SK-N-SH (cell line): Measurements from ENCODE around the gene NSUN7. TPM values are rescaled to one million over a fixed set of nuclear protein-coding genes. Genes with fewer than 3 reads are reported as not detected.
A peak's percentile ranks its signal among the peaks of the same experiment; 100 is the strongest.

Experiments used
- CTCF ChIA-PET: fragments of 300-600, 350-600 bp; formaldehyde crosslinking; extraction: SDS; loops from one replicate; lab custom pipeline; 2021; lab: Yijun Ruan, JAX
- POLR2A ChIA-PET: fragments of 350-600 bp; sonication (Branson Sonifier 250); formaldehyde crosslinking; extraction: SDS; loops from one replicate; lab custom pipeline; 2020; ENCODE audit warnings: antibody characterized with exemption, inconsistent platforms; lab: Yijun Ruan, JAX
- DNase-seq: peaks from one replicate; pipeline ENCODE4 v3.0.0; 2012
- H2AFZ ChIP-seq: fragments of 200-600 bp; sonication (generic); 2 replicates; pipeline ENCODE4 v1.8.1; 2016; ENCODE audit warnings: antibody characterized with exemption, mild to moderate bottlenecking, low read depth
- H3F3A ChIP-seq: fragments of 200-600 bp; sonication (generic); replicated peaks from 2 replicates; pipeline ENCODE3; 2016; ENCODE audit warnings: antibody characterized with exemption, mild to moderate bottlenecking; ENCODE audit not compliant: insufficient read depth
- H3K27ac ChIP-seq, 2 experiments: fragments of 200-500 bp in 1 of 2; fragments of 200-600 bp in 1 of 2; sonication (Bioruptor generic) in 1 of 2; sonication (generic), shearing (Covaris generic) in 1 of 2; 2 replicates each; pipeline versions ENCODE4 v1.5.1 to v1.6.1; 2014 to 2016; ENCODE audit warnings: low read depth in 2 of 2, inconsistent platforms in 1 of 2, low read length in 1 of 2, mild to moderate bottlenecking in 1 of 2, mixed read lengths in 1 of 2
- H3K27me3 ChIP-seq: fragments of 200-600 bp; sonication (generic), shearing (Covaris generic); 2 replicates; pipeline ENCODE4 v1.6.1; 2016; ENCODE audit warnings: mixed run types; ENCODE audit not compliant: insufficient read depth
- H3K36me3 ChIP-seq, 2 experiments: fragments of 200-500 bp in 1 of 2; fragments of 200-600 bp in 1 of 2; sonication (Bioruptor generic) in 1 of 2; sonication (generic) in 1 of 2; replicated peaks in 1 of 2; 2 replicates each; pipeline versions ENCODE3 to v1.5.1; 2014 to 2016; ENCODE audit warnings: low read length in 1 of 2, mild to moderate bottlenecking in 1 of 2; ENCODE audit not compliant: insufficient read depth in 2 of 2, control insufficient read depth in 1 of 2
- H3K4me1 ChIP-seq, 2 experiments: fragments of 200-500 bp in 1 of 2; fragments of 200-600 bp in 1 of 2; sonication (Bioruptor generic) in 1 of 2; sonication (generic), shearing (Covaris generic) in 1 of 2; 2 replicates each; pipeline versions ENCODE4 v1.5.1 to v1.6.1; 2014 to 2016; ENCODE audit warnings: low read depth in 1 of 2, low read length in 1 of 2, mixed run types in 1 of 2; ENCODE audit not compliant: insufficient read depth in 2 of 2, control insufficient read depth in 1 of 2
- H3K4me2 ChIP-seq: fragments of 200-600 bp; sonication (generic), shearing (Covaris generic); 2 replicates; pipeline ENCODE4 v1.6.1; 2017; ENCODE audit warnings: mixed run types
- H3K4me3 ChIP-seq, 2 experiments: fragments of 200-500 bp in 1 of 2; fragments of 200-600 bp in 1 of 2; sonication (Bioruptor generic) in 1 of 2; sonication (generic), shearing (Covaris generic) in 1 of 2; 2 replicates each; pipeline versions ENCODE4 v1.5.1 to v1.8.1; 2014 to 2016; ENCODE audit warnings: low read depth in 2 of 2, inconsistent platforms in 1 of 2, low read length in 1 of 2, mild to moderate bottlenecking in 1 of 2, mixed read lengths in 1 of 2, moderate library complexity in 1 of 2
- H3K79me2 ChIP-seq: fragments of 200-600 bp; sonication (generic); 2 replicates; pipeline ENCODE4 v1.8.1; 2017; ENCODE audit warnings: mild to moderate bottlenecking; ENCODE audit not compliant: insufficient read depth
- H3K9ac ChIP-seq: fragments of 200-600 bp; sonication (generic); 2 replicates; pipeline ENCODE4 v1.6.1; 2017; ENCODE audit warnings: mixed run types
- H3K9me2 ChIP-seq: fragments of 200-600 bp; sonication (generic); 2 replicates; pipeline ENCODE4 v1.6.1; 2017; ENCODE audit warnings: mixed run types
- H3K9me3 ChIP-seq: fragments of 200-600 bp; sonication (generic); 2 replicates; pipeline ENCODE4 v1.6.1; 2017; ENCODE audit warnings: mixed run types, mild to moderate bottlenecking, moderate library complexity
- H4K20me1 ChIP-seq: fragments of 200-600 bp; sonication (generic); 2 replicates; pipeline ENCODE4 v1.6.1; 2017; ENCODE audit warnings: mild to moderate bottlenecking, mixed run types; ENCODE audit not compliant: insufficient read depth
- CHD2 ChIP-seq: fragments of 150-350 bp; IDR thresholded peaks from 2 replicates; pipeline ENCODE4 v1.6.1; 2018; ENCODE audit warnings: low read length; ENCODE audit not compliant: partially characterized antibody
- CTCF ChIP-seq: fragments of 200-600 bp; sonication (generic); IDR thresholded peaks from 2 replicates; pipeline ENCODE4 v1.6.1; 2017; ENCODE audit warnings: antibody characterized with exemption, mild to moderate bottlenecking, moderate library complexity
- EP300 ChIP-seq, 2 experiments: IDR thresholded peaks; 2 replicates each; pipeline versions ENCODE4 v1.4.0 to v1.6.1; 2012; ENCODE audit warnings: borderline replicate concordance in 1 of 2, low read depth in 1 of 2, low read length in 1 of 2
- EZH2phosphoT487 ChIP-seq: fragments of 200-600 bp; sonication (generic); IDR thresholded peaks from 2 replicates; pipeline ENCODE4 v1.6.1; 2017; ENCODE audit warnings: low read depth, mixed run types, mild to moderate bottlenecking, antibody characterized with exemption, moderate library complexity, borderline replicate concordance
- FOSL2 ChIP-seq: IDR thresholded peaks from 2 replicates; pipeline ENCODE4 v1.4.0; 2012; ENCODE audit warnings: low read depth, mild to moderate bottlenecking, moderate library complexity, borderline replicate concordance
- FOXJ3 ChIP-seq: sonication (generic); formaldehyde crosslinking; IDR thresholded peaks from 2 replicates; pipeline ENCODE4 v1.5.1; 2020; ENCODE audit warnings: mild to moderate bottlenecking, missing genetic modification reagents
- FOXM1 ChIP-seq: IDR thresholded peaks from 2 replicates; pipeline ENCODE4 v1.4.0; 2012; ENCODE audit warnings: low read depth, mild to moderate bottlenecking
- JUND ChIP-seq: IDR thresholded peaks from 2 replicates; pipeline ENCODE4 v1.4.0; 2012
- MAX ChIP-seq: IDR thresholded peaks from 2 replicates; pipeline ENCODE4 v1.4.0; 2012; ENCODE audit warnings: low read depth
- MXI1 ChIP-seq: IDR thresholded peaks from 2 replicates; pipeline ENCODE4 v1.6.1; 2012; ENCODE audit warnings: mild to moderate bottlenecking, low read depth, low read length, improper control_type of control experiment
- PBX3 ChIP-seq: IDR thresholded peaks from 2 replicates; pipeline ENCODE4; 2012
- POLR2AphosphoS5 ChIP-seq: IDR thresholded peaks from 2 replicates; pipeline ENCODE4 v1.6.1; 2012; ENCODE audit warnings: low read depth, low read length
- REST ChIP-seq: IDR thresholded peaks from 2 replicates; pipeline ENCODE4 v1.6.1; 2012; ENCODE audit warnings: mild to moderate bottlenecking, low read depth, low read length, moderate library complexity
- RFX5 ChIP-seq: IDR thresholded peaks from 2 replicates; pipeline ENCODE4 v1.6.1; 2012; ENCODE audit warnings: mild to moderate bottlenecking, improper control_type of control experiment, low read length
- TAF1 ChIP-seq: IDR thresholded peaks from 2 replicates; pipeline ENCODE4 v1.6.1; 2012; ENCODE audit warnings: low read depth, mild to moderate bottlenecking, low read length, moderate library complexity, borderline replicate concordance
- TCF12 ChIP-seq: IDR thresholded peaks from 2 replicates; pipeline ENCODE4 v1.4.0; 2012
- TEAD4 ChIP-seq: IDR thresholded peaks from 2 replicates; pipeline ENCODE4 v1.4.0; 2012; ENCODE audit warnings: mild to moderate bottlenecking, borderline replicate concordance; ENCODE audit not compliant: insufficient read depth
- USF2 ChIP-seq: fragments of 150-350 bp; IDR thresholded peaks from 2 replicates; pipeline ENCODE4 v1.6.1; 2017; ENCODE audit warnings: antibody characterized with exemption, low read length, low read depth, borderline replicate concordance
- YY1 ChIP-seq: IDR thresholded peaks from 2 replicates; pipeline ENCODE4 v1.4.0; 2012; ENCODE audit warnings: low read depth, mild to moderate bottlenecking
- WGBS: methylation state at CpG from one replicate; pipeline ENCODE4 v1.1.6; 2017; ENCODE audit warnings: low lambda C conversion rate; 5-methylcytosine and 5-hydroxymethylcytosine counted together
- polyA plus RNA-seq, 3 experiments: library from polyadenylated mRNA; depleted of rRNA; stranded (reverse); fragments of >200 nt; gene quantifications; 2 replicates each; pipeline ENCODE4 v1.2.3, GENCODE V29; 2012

NSUN7 gene
- polyA plus RNA-seq, 1 of the 3 experiments (the other 2 are of a cell fraction) = 0.28 TPM

- H3K79me2 ChIP-seq = no peaks in the 10 kb centered on the region
- WGBS = 6% methylated on average over 1 of the region's 1 CpG
- no peak for DNase-seq
- no peak overlapping the region for H2AFZ ChIP-seq
- ChIA-PET CTCF (no interaction called here), POLR2A (no interaction called here)
- H3K9ac ChIP-seq = no peak overlapping the region
- H3F3A ChIP-seq = no peaks in the 10 kb centered on the region
- H3K36me3 ChIP-seq = no peaks in the 10 kb centered on the region
- no peaks in the 10 kb centered on the region for H3K27me3 ChIP-seq
- no peaks in the 10 kb centered on the region for H4K20me1 ChIP-seq
- H3K9me2 ChIP-seq = no peaks in the 10 kb centered on the region
- no peak overlapping the region for H3K4me2 ChIP-seq
- H3K9me3 ChIP-seq = no peaks in the 10 kb centered on the region
- H3K4me3 ChIP-seq = no peak overlapping the region
- no peaks in the 10 kb centered on the region for H3K4me1 ChIP-seq
- H3K27ac ChIP-seq = no peak overlapping the region
- TF ChIP-seq CTCF (no peak), TCF12 (peak; percentile 46; the same call in 1 of the 2 replicates), POLR2AphosphoS5 (no peak), PBX3 (peak; percentile 21; the same call in 1 of the 2 replicates), EP300 (IDR thresholded peaks at IDR 0.05; ENCODE audit: borderline replicate concordance in 1 of 2, low read depth in 1 of 2, low read length in 1 of 2) (peak in 1 of 2 experiments; percentile 11; a peak in 1 of 4 replicates)
Observed at GRCh38 chr4:40769266-40769665, 19.5 kb downstream of the NSUN7 start.

- Histone ChIP-seq H3K9me3 (no peaks in the 10 kb centered on the region), H2AFZ (no peak overlapping the region), H3K4me1 (no peaks in the 10 kb centered on the region), H3F3A (no peaks in the 10 kb centered on the region), H3K36me3 (no peaks in the 10 kb centered on the region), H3K27me3 (no peaks in the 10 kb centered on the region), H3K9me2 (no peaks in the 10 kb centered on the region), H3K4me2 (no peak overlapping the region), H4K20me1 (no peaks in the 10 kb centered on the region), H3K9ac (no peak overlapping the region), H3K79me2 (no peaks in the 10 kb centered on the region), H3K4me3 (no peak overlapping the region), H3K27ac (no peak overlapping the region)
- WGBS = 71% methylated on average over 1 of the region's 1 CpG
- no peak for DNase-seq
- CTCF ChIA-PET = no interaction called here
- TF ChIP-seq PBX3 (no peak), MXI1 (no peak), EZH2phosphoT487 (no peak), FOXJ3 (CRISPR knock-in tag) (no peak), POLR2AphosphoS5 (no peak), FOSL2 (no peak), TEAD4 (no peak), TCF12 (no peak), RFX5 (no peak), REST (no peak), JUND (no peak), TAF1 (no peak), MAX (no peak), YY1 (no peak), USF2 (no peak), CHD2 (no peak), FOXM1 (no peak)
- POLR2A ChIA-PET = no interaction called here
Observed at GRCh38 chr4:40778090-40778489, 28.3 kb downstream of the NSUN7 start.
